Hematopoietic multipotent progenitor cell treated with erythropoietin and hydrocortisone succinate and interleukin-3 and kit ligand, for 4 days (in vitro differentiated cells): ENCODE measurements around the gene FTO.
A peak's percentile ranks its signal among the peaks of the same experiment; 100 is the strongest.

Experiments used
- DNase-seq: peaks from one replicate; pipeline ENCODE4 v3.0.0-alpha.2; 2015

FTO gene

GRCh38 chr16:54027995-54028394, 324.0 kb downstream of the FTO start:
- no peak for DNase-seq

GRCh38 chr16:54030451-54030850, 326.5 kb downstream of the FTO start:
- no peak for DNase-seq

- DNase-seq, result no peak
Measured at GRCh38 chr16:54031107-54031760, 327.3 kb downstream of the FTO start.

- no peak for DNase-seq
Measured at GRCh38 chr16:54033747-54034146, 329.8 kb downstream of the FTO start.

DNA sequence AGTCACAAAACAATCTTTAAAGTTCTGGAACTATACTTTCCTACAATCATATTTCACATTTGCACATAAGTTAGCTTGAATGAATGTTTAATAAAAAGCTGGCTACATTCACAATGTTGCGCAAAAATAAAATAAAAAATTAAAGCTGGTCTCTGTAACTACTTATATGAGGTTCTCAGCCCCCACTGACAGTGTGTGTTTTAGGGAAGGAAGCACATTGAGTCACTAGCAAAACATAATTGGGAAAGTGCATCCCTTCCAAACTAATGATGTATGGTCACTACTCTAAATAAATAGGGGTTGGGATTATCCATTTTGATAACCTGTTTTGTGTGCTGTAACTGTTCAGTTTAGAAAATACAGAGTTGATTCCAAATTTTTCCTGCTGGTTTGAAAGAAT, 330.7 kb downstream of the FTO start:
- DNase-seq, result peak; percentile 28

- no peak for DNase-seq
Measured at GRCh38 chr16:54040480-54040879, 336.5 kb downstream of the FTO start.

GRCh38 chr16:54040975-54041374, 337.0 kb downstream of the FTO start:
- DNase-seq, result no peak

GRCh38 chr16:54048586-54049495, 344.9 kb downstream of the FTO start:
- DNase-seq, result peak; percentile 38

DNA sequence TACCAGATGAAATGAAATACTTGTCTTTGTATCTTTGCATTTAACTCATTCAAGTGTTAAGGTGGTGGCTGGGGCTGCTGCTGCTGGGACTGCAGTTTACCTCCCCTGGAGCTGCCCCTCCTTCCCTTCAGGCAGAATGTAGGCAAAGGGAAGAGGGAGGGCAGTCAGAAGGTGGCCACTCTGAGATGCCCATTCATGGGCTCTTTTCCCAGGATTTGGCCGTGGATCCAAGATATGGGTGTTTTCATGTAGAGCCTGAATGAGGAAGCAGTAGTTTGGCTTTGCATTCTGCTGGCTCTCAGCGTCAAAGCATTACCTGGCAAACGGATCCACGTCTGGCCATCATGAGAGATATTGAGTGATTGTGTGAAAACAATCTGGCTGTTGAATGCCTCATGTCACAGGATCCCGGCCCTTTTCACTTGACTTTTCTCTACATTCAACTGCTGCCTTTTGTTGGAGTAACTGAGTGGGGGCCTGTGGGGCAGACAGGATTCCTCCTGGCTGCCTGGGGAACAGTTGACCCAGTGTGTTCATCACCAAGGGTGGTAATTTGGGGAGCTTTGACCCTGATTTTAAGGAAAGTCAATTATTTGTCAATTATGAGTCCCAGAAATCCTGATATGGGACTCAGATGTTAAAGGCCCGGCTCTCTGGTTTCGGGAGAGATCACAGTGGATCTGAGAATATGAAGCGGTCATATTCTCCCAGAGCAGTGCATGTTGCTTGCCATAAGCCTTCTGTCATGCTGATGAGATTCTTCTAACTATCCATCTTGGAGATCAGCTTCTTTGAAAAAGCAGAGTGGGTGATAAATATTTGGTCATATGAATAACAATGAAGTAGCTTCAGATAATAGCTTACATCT, 345.9 kb downstream of the FTO start:
- DNase-seq, result no peak

DNA sequence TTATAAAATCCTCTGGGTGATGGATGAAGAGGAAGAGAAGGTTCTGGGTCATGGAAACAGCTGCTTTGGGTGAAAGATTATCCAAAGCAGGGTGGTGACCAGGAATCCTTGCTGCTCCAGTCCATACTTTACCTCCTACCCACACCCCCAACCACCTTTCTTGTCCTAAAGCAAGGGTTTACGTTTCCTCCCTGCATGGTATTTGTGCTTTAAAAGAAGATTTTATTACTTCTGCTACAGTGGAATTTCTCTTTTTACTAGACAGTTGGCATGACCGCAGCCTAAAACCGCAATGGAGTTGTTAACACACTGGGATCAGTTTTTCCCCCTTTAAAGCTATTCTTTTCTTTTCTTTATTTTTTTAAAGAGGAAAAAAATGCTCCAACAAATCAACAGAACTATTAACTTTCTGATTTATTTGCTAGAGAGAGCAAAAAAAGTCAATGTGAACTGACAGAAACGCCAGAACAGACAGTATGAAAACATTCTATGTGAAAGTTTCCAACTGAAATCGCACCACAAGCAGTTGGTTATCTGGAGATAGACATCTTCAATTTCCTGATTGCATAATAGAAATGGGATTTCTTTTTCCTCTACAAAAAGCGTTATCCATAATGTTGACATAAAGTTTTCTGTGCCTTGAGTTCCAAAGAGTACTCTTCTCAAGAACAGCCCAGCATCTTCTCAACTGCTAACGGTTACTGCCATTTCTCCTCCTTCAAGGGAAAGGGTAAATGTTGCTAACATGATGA, 346.7 kb downstream of the FTO start:
- peak; percentile 81 for DNase-seq

- peak; percentile 61 for DNase-seq
Measured at GRCh38 chr16:54051821-54052220, 347.9 kb downstream of the FTO start.

DNA sequence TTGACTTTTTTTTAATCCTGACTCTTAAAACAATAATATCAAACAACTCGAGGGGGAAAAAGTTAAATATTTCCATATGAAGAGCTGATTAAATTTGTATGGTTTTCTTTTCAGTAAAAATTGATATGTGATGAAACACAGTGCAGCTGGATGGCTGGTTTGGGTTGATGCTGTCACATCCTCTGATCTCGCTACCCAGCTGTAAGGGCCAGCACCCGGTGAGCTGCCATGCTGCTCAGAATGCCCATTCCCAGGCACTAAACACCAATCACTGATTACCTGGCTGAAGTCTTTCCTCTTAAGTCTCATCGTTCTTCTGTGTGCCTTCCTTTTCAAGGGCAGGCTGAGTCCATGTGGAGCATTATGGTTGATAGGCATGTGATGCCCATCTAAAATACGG, 348.3 kb downstream of the FTO start:
- no peak for DNase-seq

DNA sequence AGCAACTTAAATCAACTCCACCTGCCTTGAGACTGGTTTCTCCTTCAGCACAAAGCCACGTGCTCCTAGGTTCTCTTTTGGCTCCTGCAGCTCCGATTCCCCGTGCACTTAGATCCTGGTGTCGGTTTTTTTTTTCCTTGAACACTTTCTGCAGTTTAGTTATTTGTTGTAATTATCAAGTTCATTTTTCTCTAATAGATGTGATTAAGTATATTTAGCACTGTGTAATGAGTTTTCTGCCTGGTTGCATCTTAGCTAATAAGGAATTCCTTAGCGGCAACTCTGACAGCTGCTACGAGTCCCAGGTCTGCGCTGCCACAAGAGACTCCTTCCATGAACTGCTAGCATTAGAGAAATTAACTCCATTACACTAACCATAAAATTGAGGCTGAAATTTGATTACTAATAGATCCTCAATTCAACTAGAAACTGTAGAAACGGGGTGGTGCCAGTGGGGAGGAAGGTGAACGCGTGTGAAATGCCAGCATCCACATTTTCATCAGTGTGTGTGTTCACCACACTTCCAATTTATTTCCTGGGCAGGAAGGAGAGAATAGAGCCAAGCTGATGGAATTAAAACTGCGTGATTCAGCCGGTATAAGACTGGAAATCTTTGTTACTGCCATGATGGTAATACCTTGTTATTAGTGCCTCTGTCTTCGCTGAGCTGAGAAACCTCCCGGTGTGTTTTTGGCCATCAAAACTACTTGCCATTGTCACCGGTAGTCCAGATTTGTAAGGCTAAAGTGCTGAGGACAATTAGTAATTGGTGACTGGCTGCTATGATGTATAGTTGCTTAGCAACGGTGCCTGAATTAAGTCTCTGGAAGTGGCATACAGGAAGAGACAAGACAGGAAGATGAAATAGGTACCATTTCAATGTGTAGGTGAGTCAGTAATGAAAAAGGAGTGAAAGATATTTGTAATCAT, 350.2 kb downstream of the FTO start:
- DNase-seq, result no peak

- peak; percentile 48 for DNase-seq
Measured at GRCh38 chr16:54055191-54055590, 351.2 kb downstream of the FTO start.

DNA sequence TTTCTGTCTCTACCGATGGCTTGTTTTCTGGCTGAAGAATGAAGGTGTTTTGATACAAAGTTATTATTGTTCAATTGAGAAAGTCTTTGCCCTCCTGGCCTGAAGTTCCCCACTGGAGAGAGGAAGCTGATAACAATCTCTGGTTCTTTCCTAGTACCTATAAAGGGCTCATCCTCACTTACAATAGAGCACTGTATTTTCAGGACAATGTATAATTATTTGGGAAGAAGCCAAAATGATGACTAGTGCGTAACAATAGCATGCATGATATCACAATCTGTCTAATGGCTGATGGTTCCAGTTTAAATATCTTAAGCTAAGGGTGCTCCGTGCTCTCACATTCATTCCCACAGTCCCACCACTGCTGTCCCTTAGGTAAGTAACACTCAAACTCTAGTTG, 351.9 kb downstream of the FTO start:
- no peak for DNase-seq

DNA sequence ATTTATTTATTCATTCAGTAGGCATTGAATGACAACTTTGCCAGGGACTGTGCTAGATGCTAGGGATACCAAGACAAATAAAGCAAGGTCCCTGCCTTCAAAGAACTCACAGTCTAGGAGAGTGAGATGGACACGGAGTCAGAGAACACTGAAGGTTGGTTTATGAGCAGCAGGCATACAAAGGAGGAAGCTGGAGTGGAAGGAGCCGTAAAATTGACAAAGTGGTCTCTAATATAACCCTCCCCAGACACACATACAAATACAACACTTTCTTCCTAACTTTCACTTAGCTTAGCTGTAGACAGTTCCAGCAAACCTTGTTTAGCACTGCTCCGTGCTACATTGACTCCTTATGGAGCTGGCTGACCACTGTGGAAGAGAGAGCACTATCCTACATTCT, 353.0 kb downstream of the FTO start:
- DNase-seq, result no peak

DNA sequence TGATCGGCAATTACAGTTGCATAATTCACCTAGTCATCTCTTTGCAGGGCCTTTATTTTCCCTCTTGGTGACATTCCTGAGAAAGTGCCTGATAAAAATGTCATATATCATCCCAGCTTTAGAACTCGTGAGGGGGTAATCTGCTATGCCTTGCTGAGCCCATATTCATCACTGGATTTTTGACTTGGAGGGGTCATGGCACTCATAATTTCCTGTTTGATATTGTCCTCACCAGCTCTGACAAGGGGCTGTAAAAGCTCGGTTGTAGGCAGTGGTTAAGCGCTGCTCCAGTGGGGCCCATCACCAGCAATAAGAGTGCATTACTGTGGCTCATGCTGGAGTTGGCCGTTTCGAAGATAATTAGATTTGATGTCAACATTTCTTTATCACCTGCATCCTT, 355.4 kb downstream of the FTO start:
- no peak for DNase-seq

- no peak for DNase-seq
Measured at GRCh38 chr16:54060599-54061421, 356.9 kb downstream of the FTO start.

DNA sequence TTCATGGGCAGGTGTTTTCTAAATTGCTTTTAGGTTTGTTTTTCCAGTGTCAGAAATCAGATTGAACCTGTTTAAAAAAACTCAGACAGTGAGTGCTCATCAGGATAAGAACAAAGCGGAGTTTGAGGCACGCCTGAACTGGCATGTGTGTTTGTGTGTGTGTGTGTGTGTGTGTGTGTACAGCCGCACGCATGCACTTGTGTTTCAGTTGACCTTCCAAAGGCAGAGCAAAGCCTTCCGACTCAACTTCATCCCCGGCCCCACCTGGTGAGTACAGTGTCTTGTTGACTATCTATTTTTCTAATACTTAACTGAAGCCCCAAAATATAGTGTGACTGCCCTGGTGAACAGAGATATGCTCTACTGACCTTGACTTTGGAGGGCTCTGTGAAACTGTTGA, 357.5 kb downstream of the FTO start:
- DNase-seq, result no peak
